Measurements from ENCODE around the gene NEUROD2.

GRCh38 chr17:39556423-39556822 lies 51.3 kb downstream of the NEUROD2 start:
- TF ChIP-seq POU5F1 (IDR thresholded peaks at IDR 0.05; ENCODE audit: low read depth, low read length) = no peak
- TF ChIP-seq CTCF (IDR thresholded peaks at IDR 0.05; ENCODE audit: control extremely low read depth in 1 of 3, insufficient read depth in 1 of 3, low read depth in 1 of 3, low read length in 3 of 3) = no peak
- TF ChIP-seq YY1 (IDR thresholded peaks at IDR 0.05; ENCODE audit: low read depth, low read length) = no peak
- no peak for TF ChIP-seq POLR2A (IDR thresholded peaks at IDR 0.05; ENCODE audit: control extremely low read depth in 1 of 2, low read depth in 2 of 2, low read length in 2 of 2)
